SH-SY5Y (cell line): ENCODE measurements around the gene NKX1-2.

Experiments used
- GATA2 ChIP-seq: IDR thresholded peaks from 2 replicates; pipeline ENCODE4 v1.6.1; 2011; ENCODE audit warnings: mild to moderate bottlenecking, low read depth, low read length
- GATA3 ChIP-seq: IDR thresholded peaks from 2 replicates; pipeline ENCODE4 v1.6.1; 2011; ENCODE audit warnings: low read depth, mild to moderate bottlenecking, low read length, moderate library complexity

Gene NKX1-2

DNA sequence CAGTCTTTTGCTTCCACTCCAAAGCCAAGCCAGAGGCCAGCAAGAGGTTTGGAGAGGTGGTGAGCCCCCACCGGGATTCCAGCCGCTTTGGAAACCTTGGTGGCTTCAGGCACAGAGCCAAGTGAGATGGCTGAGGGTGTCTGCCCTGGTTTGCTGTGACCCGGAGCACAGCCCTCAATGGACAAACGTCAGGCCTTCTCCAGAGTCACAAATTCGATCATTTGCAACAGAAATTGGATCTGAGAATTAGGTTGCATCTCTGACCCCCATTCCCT lies 885 bp upstream of the NKX1-2 start:
- TF ChIP-seq GATA3 (no peak), GATA2 (no peak)

DNA sequence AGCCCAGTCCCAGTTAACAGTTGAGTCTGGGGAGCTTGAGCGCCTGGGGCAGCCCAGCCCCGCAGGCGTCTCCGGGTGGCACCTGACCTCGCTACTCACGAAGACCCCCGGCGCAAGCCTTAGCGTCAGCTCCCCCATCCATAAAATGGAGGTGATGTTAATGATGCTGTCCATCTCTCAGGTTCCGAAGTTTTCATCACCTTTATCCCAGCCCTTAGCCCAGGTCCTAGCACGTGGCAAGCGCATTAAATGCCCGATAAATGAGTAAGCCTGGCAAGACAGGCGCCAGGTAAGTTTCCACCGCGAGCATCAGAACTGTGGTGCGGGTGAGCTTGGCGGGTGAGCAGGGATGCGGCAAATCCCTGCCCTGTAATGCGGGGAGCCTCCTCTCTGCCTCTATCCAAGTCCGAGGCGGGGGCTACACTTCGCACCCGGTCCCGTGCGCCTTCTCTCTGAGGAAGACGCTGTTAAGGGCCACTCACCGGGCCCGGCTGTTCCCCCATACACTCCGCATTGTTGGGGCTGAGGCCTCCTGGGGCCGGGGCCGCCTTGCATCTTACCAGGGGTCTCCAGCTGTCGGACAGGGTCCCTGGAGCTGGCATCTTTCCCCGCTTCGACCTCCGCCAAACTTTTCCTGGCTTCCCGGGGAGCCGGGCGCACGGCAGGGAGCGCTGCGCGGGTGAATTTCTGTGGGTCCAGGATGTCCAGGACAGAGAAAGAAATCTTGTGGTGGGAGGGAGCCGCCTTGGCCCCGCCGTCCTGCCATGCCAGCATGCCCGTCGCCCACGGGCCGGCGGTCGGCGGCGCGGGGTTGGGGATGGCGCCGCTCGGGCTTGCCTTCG lies 444 bp downstream of the NKX1-2 start:
- TF ChIP-seq GATA3 (no peak), GATA2 (no peak)

GRCh38 chr10:124448696-124449169 lies 1.1 kb downstream of the NKX1-2 start:
- no peak for TF ChIP-seq GATA3
- TF ChIP-seq GATA2 = no peak

GRCh38 chr10:124447751-124448466 lies 1.9 kb downstream of the NKX1-2 start:
- no peak for TF ChIP-seq GATA2
- TF ChIP-seq GATA3 = no peak

GRCh38 chr10:124446830-124447750 lies 2.7 kb downstream of the NKX1-2 start:
- TF ChIP-seq GATA2 (no peak), GATA3 (no peak)

DNA sequence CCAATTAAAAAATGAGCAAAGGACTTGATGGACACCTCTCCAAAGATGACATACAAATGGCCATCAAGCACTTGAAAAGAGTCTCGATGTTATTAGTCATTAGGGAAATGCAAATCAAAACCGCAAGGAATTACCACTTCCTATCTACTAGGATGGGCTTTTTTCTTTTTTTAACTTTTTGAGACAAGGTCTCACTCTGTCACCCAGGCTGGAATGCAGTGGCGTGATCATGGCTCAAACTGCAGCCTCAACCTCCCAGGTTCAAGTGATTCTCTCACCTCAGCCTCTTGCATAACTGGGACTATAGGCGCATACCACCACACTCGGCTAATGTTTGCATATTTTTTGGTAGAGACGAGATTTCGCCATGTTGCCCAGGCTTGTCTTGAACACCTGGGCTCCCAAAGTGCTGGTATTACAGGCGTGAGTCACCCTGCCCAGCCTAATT lies 13.6 kb downstream of the NKX1-2 start:
- TF ChIP-seq GATA2 (no peak), GATA3 (no peak)

DNA sequence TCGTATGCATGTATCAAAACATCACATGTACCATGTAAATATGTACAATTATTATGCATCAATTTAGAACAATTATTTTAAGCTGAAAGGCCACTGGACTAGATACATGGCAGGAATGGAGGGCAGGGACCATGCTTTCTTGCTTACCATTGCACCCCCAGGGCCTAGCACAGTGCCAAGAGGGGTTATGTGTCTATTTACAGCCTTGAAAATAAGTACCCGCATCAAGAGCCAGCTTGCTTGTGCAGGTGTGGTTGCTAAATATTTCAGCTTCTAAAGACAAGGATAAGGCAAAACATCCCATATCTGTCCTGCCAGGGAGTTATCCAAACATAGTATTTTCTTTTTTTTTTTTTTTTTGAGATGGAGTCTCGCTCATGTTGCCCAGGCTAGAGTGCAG lies 16.4 kb downstream of the NKX1-2 start:
- TF ChIP-seq GATA2 (no peak), GATA3 (no peak)

GRCh38 chr10:124430077-124430476 lies 19.8 kb downstream of the NKX1-2 start:
- TF ChIP-seq GATA2 (no peak), GATA3 (no peak)

- TF ChIP-seq GATA3 (no peak), GATA2 (no peak)
Measured at GRCh38 chr10:124429576-124429975, 20.3 kb downstream of the NKX1-2 start.

DNA sequence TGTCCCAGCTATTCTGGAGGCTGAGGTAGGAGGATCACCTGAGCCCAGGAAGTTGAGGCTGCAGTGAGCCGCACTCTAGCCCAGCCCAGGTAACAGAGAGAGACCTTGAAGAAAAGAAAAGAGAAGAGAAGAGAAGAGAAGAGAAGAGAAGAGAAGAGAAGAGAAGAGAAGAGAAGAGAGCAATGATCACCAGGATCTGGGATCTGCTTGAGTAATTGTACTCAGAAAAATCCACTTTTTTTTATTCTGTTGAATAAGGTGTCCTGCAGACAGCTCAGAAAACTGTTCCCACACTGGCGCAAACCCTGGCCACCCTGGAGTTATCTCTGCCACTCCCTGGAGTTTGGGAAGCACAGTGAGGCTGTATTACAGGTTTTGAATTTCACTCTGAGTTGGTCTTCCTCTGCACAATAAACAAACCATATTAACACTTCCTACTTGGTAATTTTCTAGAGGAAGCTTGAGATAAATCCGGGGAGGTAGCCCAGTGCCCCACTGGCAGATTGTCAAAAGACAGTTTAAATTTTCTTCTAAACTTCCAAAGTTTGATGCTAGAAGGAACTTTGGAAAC lies 21.5 kb downstream of the NKX1-2 start:
- TF ChIP-seq GATA3 = no peak
- no peak for TF ChIP-seq GATA2

GRCh38 chr10:124425227-124425962 lies 24.4 kb downstream of the NKX1-2 start:
- TF ChIP-seq GATA2 (no peak), GATA3 (no peak)

- TF ChIP-seq GATA3 (no peak), GATA2 (no peak)
Measured at GRCh38 chr10:124423813-124424212, 26.0 kb downstream of the NKX1-2 start.

DNA sequence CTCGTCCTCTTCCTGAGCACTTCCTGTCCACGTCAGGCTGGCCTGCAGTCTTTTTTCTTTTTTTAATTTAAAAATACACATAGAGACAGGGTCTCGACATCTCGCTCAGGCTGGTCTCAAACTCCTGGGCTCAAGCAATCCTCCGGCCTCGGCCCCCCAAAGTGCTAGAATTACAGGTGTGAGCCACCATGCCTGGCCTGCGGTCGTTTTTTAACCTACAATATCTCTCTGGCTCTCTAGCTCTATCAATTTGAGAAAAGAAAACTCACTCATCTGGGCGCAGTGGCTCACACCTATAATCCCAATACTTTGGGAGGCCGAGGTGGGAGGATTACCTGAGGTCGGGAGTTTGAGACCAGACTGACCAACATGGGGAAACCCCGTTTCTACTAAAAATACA lies 27.1 kb downstream of the NKX1-2 start:
- no peak for TF ChIP-seq GATA2
- TF ChIP-seq GATA3 = no peak
